AG10803 (cell line): ENCODE results near the gene B3GNT3.

Experiments
- DNase-seq: peaks from one replicate; pipeline ENCODE4 v3.0.0; 2010; ENCODE audit warnings: low read depth
- H3K4me3 ChIP-seq: 2 replicates; pipeline ENCODE4 v1.5.1; 2011; ENCODE audit warnings: mild to moderate bottlenecking, low read length, control low read depth
- TF ChIP-seq, protein P1 (sequence below): conservative IDR thresholded peaks from 2 replicates; pipeline ENCODE4 v1.5.1; 2011; ENCODE audit warnings: mild to moderate bottlenecking, low read length, control low read depth, inconsistent platforms

Gene B3GNT3

DNA sequence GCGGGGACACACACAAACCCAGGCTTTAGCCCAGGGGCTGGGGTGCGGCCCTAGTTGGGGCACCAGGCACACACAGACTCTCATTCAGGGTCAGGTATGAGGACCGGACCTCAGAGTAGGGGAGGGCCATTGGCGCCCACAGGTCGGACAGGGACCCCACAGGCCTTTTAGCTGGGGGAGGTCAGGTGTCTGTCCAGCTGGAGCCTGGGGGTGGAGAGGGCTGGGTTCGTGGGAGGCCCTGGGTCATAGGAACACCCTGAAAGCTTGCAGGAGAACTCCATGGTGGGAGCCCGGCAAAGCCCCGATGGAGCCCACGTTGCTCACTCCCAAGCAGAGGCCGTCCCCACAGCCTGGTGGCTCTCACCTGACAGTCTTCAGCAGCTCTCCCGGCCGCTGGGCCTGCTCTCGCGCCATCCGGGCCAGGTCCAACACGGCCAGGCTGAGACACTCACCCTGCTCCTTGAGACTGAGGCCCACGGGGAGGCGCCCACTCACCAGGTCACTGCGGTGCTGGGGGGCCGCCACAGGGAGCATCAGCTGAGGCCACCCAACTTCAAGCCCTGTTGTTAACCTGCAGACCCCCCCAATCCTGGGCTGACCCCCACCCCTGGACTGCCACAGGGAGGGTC lies 47.8 kb downstream of the B3GNT3 start:
- peak overlapping the region; percentile 33 for H3K4me3 ChIP-seq
- DNase-seq, result no peak
- TF ChIP-seq, protein P1, sequence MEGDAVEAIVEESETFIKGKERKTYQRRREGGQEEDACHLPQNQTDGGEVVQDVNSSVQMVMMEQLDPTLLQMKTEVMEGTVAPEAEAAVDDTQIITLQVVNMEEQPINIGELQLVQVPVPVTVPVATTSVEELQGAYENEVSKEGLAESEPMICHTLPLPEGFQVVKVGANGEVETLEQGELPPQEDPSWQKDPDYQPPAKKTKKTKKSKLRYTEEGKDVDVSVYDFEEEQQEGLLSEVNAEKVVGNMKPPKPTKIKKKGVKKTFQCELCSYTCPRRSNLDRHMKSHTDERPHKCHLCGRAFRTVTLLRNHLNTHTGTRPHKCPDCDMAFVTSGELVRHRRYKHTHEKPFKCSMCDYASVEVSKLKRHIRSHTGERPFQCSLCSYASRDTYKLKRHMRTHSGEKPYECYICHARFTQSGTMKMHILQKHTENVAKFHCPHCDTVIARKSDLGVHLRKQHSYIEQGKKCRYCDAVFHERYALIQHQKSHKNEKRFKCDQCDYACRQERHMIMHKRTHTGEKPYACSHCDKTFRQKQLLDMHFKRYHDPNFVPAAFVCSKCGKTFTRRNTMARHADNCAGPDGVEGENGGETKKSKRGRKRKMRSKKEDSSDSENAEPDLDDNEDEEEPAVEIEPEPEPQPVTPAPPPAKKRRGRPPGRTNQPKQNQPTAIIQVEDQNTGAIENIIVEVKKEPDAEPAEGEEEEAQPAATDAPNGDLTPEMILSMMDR, result no peak

DNA sequence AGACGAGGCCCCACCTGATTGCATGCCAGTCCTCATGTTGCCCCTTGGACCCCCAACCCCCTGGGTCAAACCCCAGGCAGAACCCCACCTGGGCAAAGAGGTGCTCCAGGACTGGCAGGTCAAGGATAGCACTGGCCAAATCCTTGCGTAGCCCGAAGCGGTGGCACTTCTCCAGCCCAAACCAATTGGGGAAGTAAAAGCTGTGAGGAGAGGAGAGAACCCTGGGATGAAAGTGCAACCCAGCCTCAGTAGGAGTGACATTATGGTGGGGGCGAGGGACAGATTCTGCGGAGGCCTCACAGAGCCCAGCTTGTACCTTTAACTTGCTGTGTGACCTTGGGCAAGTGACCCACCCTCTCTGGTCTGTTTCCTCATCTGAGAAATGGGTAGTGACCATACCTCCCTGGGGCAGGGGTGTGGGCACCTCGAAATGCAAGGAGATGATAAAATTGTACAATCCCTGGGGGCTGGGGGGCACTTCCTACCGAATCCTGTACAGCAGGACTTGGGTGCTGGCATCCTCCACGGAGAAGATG lies 48.4 kb downstream of the B3GNT3 start:
- DNase-seq, result no peak
- no peak overlapping the region for H3K4me3 ChIP-seq
- TF ChIP-seq, protein P1, result no peak

DNA sequence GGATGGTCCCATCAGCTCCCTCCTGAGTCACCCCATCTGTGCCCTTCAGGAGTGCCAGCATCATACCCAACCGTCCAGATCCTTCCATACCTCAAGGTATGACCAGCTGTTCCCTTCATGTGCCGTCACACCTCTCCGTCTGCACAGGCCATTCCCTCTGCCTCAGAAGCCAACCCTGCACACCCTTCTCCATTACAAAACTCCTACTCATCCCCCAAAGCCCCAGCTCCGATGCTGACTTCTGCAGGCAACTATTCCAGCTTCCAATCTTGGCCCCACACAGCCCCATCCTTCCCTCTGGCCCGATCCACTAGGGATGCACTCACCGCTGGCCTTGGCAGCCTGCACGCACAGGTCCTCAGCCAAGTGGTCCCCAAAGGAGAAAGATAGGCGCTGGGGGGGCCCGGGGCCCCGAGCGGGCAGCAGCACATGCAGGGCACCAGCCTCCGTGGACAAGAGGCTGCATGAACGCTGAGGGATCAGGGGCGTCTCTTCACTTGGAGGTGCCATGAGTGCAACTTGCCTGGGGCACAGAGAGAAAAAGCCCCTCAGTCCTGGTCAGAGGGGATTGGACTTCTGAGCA lies 49.1 kb downstream of the B3GNT3 start:
- DNase-seq, result no peak
- TF ChIP-seq, protein P1, result no peak
- no peak overlapping the region for H3K4me3 ChIP-seq

DNA sequence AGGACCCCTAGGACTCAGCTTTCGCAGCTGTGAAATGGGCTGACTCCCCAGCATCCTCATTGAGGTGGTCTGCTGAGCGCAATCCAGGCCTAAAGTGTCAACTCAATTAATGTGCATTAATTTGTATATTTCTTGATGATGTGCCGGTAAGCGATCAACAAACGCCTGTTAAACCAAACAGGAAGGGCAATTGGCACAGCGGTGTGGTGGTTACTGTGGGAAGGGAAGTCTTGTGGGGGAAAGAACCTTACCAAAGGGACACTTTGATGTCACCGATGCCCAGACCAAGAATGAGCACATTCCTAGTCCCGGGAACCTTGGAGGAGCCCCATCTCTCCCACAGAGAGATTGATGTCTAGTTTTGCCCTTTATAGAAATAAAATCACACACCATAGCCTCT lies 51.2 kb downstream of the B3GNT3 start:
- DNase-seq, result no peak
- H3K4me3 ChIP-seq, result no peak overlapping the region
- TF ChIP-seq, protein P1, result no peak

DNA sequence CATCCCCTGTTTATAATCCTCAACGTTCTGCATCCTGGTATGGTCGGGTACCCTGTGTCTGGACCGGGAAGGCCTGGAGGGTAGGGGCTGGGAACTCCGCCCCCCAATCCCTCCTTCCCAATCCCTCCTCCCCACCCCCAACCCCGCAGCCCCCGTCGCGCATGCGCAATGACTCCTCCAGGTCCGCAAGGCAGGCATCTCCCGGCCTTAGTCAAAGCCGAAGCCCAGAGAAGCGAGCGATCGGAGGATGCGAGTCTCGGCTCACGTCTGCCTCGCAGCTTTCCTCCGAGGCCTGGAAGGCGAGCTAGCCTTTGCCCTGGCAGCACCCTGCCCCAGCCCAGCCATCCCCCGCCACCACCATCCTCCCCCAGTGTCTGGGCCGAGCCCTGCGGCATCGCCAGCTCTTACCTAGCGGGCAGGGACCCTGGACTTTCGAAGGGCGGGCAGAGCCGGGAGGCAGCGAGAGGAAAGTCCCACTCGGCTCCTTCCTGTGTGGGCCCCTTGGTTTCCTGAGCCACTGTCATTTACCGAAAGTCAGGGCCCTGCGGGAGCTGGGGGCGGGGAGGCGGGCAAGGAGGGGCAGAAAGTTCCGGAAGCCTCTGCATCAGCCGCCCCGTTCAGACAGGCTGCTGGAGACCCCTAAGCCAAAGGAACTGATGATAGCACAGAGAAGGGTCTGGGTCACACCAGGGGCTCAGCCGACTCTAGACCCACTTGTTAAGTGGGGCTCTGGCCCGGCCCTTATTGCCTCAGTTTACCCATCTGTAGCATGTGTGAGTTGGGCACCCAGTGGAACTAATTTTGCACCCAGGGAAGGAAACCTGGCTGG lies 52.8 kb downstream of the B3GNT3 start, which contains the start of gene JAK3:
Gene JAK3 (minus strand): TSS at position 445 of the 829 bp plus-strand sequence. CDS start 3,565 bp downstream, outside the sequence.
- TF ChIP-seq, protein P1, result no peak
- H3K4me3 ChIP-seq, result peak within 1 kb of the TSS; percentile 64
- peak; percentile 67 for DNase-seq

DNA sequence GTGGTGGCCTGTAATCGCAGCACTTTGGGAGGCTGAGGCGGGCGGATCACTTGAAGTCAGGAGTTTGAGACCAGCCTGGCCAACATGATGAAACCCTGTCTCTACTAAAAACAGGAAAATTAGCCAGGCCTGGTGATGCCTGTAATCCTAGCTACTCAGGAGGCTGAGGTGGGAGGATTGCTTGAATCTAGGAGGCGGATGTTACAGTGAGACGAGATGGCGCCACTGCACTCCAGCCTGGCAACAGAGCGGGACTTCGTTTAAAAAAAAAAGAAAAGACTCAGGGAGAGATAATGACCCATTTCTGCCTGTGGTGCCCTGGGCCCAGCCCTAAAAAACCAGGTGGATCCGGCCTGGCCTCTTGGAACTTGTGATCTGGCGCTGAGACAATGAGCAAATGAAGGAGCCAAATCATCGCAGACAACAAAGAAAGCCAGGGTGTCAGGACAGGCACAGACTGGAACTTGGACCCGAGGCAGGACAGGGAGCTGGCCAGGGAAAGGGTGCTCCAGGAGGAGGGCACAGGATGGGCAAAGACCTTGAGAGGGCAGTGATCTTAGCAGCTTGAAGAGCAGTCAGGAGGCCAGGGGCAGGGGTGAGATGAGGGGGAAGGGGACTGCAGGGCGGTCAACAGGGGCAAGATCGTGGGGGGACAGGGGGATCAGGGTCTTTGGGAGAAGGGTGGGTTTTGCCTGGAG lies 53.8 kb downstream of the B3GNT3 start:
- TF ChIP-seq, protein P1, result no peak
- DNase-seq, result no peak
- no peak overlapping the region for H3K4me3 ChIP-seq
